ENCODE data around the gene IL1RAP. TPM values are rescaled to one million over a fixed set of nuclear protein-coding genes. Genes with fewer than 3 reads are reported as not detected.

The IL1RAP gene
- total RNA-seq, 2 donors from 2014 or later, result 17.7 to 18.0 TPM

DNA sequence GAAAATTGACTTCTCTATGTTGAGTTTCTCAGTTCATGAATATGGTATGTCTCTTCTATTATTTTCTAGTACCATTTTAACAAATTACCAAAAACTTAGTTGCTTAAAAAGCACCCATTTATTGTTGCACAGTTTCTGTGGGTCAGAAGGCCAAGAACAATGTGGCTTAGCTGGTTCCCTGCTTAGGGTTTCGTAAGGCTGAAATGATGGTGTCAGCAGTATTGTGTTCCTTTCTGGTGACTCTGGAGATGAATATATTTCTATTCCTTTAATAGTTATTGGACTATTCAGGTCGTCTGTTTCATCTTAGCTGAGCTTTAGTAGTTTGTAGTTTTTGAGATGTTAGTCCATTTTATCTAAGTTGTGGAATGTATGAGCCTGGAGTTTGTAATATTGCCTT is 44.9 kb downstream of the IL1RAP start:
- H3K9me3 ChIP-seq, result no peaks in the 10 kb centered on the region
- DNase-seq (ENCODE audit: low spot score), result no peak

DNA sequence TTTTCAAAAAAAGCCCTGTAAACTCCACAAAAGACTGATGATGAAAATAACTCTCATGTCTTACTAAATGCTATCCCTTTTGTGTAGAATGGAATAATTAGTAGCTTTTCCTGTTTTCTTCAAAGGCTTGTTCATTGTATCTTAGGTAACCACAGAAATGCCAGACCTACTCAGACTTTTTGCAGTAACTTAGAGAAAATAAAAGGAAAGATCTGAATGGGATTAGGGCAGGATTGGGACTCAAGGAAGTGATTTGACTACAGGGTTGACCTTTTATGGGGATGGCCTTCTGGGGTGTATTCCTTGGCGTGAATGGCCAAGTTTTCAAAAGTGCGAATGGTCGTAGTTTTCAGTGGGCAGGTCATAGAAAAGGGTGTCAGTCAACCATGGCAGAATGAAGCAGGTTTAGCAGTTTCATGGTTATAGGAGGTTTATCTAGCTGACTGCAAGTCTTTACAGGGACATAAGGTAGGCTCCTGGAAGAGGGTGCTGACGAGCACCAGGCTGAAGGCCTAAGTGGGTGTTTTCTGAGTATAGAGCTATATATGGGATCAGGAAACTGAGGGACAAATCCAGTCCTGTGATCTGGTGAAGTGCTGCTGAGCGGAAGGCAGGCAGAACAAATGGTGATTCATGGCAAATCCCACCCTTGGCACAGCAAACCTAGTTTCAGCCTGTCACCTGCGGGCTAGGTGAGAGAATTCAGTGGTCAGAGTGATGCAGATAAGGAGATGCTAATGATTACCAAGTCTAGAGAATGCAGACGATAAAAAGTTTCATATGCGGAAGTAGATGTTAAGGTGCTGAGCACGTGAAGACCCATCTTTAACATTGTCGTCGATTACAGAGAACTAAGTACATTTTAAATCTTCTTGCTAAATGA is 46.4 kb downstream of the IL1RAP start:
- Histone ChIP-seq H3K36me3 (no peaks in the 10 kb centered on the region), H3K27me3 (replicated peaks; ENCODE audit: insufficient read depth) (no peaks in the 10 kb centered on the region), H3K4me3 (no peak overlapping the region), H3K9me3 (no peaks in the 10 kb centered on the region), H3K27ac (no peak overlapping the region), H3K4me1 (replicated peaks) (no peaks in the 10 kb centered on the region)
- TF ChIP-seq POLR2AphosphoS5 (IDR thresholded peaks at IDR 0.05) (no peak), POLR2A (IDR thresholded peaks at IDR 0.05) (no peak)
- TF ChIP-seq, protein P1, sequence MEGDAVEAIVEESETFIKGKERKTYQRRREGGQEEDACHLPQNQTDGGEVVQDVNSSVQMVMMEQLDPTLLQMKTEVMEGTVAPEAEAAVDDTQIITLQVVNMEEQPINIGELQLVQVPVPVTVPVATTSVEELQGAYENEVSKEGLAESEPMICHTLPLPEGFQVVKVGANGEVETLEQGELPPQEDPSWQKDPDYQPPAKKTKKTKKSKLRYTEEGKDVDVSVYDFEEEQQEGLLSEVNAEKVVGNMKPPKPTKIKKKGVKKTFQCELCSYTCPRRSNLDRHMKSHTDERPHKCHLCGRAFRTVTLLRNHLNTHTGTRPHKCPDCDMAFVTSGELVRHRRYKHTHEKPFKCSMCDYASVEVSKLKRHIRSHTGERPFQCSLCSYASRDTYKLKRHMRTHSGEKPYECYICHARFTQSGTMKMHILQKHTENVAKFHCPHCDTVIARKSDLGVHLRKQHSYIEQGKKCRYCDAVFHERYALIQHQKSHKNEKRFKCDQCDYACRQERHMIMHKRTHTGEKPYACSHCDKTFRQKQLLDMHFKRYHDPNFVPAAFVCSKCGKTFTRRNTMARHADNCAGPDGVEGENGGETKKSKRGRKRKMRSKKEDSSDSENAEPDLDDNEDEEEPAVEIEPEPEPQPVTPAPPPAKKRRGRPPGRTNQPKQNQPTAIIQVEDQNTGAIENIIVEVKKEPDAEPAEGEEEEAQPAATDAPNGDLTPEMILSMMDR (IDR thresholded peaks at IDR 0.05), result no peak
- 93% methylated on average over 11 of the region's 11 CpGs for WGBS
- DNase-seq (ENCODE audit: low spot score), result no peak
- intact Hi-C loops (cut with DNase I), result no loop called here

More for the DNA sequence above, 44.9 kb downstream of the IL1RAP start:
- no peak overlapping the region for H3K4me3 ChIP-seq
- no peaks in the 10 kb centered on the region for H3K27me3 ChIP-seq (replicated peaks; ENCODE audit: insufficient read depth)
- H3K4me1 ChIP-seq (replicated peaks), result no peaks in the 10 kb centered on the region
- H3K36me3 ChIP-seq, result no peaks in the 10 kb centered on the region
- WGBS, result 81% methylated on average over 2 of the region's 2 CpGs
- TF ChIP-seq POLR2A (IDR thresholded peaks at IDR 0.05), result no peak
- TF ChIP-seq, protein P1 (IDR thresholded peaks at IDR 0.05), result no peak
- TF ChIP-seq POLR2AphosphoS5 (IDR thresholded peaks at IDR 0.05), result no peak
- intact Hi-C loops (cut with DNase I), result no loop called here
- no peak overlapping the region for H3K27ac ChIP-seq

GRCh38 chr3:190562866-190563510 is 49.1 kb downstream of the IL1RAP start:
- no peaks in the 10 kb centered on the region for H3K9me3 ChIP-seq
- intact Hi-C loops (cut with DNase I), result no loop called here
- DNase-seq (ENCODE audit: low spot score), result no peak
- H3K27ac ChIP-seq, result no peak overlapping the region
- no peak overlapping the region for H3K4me3 ChIP-seq
- TF ChIP-seq, protein P1 (IDR thresholded peaks at IDR 0.05), result no peak
- TF ChIP-seq POLR2A (IDR thresholded peaks at IDR 0.05), result no peak
- no peak for TF ChIP-seq POLR2AphosphoS5 (IDR thresholded peaks at IDR 0.05)
- H3K36me3 ChIP-seq, result no peaks in the 10 kb centered on the region
- WGBS, result 72% methylated on average over 3 of the region's 3 CpGs
- no peaks in the 10 kb centered on the region for H3K27me3 ChIP-seq (replicated peaks; ENCODE audit: insufficient read depth)
- no peaks in the 10 kb centered on the region for H3K4me1 ChIP-seq (replicated peaks)

DNA sequence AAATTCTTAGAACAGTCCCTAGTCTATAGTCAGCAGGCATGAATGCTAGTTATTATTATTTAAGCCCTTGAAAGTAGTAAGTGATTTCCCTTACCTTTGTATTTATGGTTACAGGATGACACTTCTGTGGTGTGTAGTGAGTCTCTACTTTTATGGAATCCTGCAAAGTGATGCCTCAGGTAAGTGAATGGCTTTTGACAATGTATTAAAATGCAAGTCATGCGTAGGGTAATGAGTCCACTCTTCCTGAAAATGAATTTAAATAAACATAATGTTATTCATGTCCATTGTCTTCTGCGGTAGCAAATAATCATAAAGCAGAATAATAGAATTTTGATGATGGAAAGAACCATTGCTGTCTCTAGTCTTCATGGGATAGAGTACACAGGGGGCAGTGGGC is 50.3 kb downstream of the IL1RAP start:
- no peak overlapping the region for H3K4me3 ChIP-seq

More for the DNA sequence above, 50.3 kb downstream of the IL1RAP start:
- intact Hi-C loops (cut with DNase I), result no loop called here
- H3K27me3 ChIP-seq (replicated peaks; ENCODE audit: insufficient read depth), result no peaks in the 10 kb centered on the region
- no peaks in the 10 kb centered on the region for H3K4me1 ChIP-seq (replicated peaks)
- WGBS, result 99% methylated on average over 2 of the region's 2 CpGs
- H3K9me3 ChIP-seq, result no peaks in the 10 kb centered on the region
- TF ChIP-seq, protein P1 (IDR thresholded peaks at IDR 0.05), result no peak
- TF ChIP-seq POLR2AphosphoS5 (IDR thresholded peaks at IDR 0.05), result no peak
- TF ChIP-seq POLR2A (IDR thresholded peaks at IDR 0.05), result no peak
- H3K36me3 ChIP-seq, result no peaks in the 10 kb centered on the region
- DNase-seq (ENCODE audit: low spot score), result no peak
- H3K27ac ChIP-seq, result no peak overlapping the region

Data from prostate gland (tissue), 2 donors.